ENCODE data around the gene UNC79.

DNA sequence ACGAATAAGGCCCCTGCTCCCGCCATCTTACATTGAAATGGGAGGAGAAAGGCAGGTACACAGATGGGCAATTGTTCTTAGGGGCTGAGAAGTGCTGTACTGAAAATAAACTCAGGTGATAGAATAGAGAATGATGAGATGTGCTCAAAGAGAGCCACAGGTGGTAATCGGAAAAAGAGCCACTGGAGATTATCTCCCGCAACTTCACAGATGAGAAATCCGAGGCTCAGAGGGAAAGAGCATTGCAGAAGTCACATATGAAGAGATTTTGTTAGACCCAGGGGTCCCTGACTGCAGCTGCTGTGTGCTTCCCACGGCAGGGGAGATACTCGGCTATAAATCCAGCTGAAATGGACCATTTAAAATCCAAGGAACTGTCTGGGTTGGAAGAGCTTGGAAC is 283.9 kb downstream of the UNC79 start:
- TF ChIP-seq, protein P1, sequence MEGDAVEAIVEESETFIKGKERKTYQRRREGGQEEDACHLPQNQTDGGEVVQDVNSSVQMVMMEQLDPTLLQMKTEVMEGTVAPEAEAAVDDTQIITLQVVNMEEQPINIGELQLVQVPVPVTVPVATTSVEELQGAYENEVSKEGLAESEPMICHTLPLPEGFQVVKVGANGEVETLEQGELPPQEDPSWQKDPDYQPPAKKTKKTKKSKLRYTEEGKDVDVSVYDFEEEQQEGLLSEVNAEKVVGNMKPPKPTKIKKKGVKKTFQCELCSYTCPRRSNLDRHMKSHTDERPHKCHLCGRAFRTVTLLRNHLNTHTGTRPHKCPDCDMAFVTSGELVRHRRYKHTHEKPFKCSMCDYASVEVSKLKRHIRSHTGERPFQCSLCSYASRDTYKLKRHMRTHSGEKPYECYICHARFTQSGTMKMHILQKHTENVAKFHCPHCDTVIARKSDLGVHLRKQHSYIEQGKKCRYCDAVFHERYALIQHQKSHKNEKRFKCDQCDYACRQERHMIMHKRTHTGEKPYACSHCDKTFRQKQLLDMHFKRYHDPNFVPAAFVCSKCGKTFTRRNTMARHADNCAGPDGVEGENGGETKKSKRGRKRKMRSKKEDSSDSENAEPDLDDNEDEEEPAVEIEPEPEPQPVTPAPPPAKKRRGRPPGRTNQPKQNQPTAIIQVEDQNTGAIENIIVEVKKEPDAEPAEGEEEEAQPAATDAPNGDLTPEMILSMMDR (IDR thresholded peaks at IDR 0.05): no peak
- no peak for TF ChIP-seq EZH2 (IDR thresholded peaks at IDR 0.05)
